ENCODE results near the gene PLA2G4C.
A peak's percentile ranks its signal among the peaks of the same experiment; 100 is the strongest.

PLA2G4C gene, protein sequence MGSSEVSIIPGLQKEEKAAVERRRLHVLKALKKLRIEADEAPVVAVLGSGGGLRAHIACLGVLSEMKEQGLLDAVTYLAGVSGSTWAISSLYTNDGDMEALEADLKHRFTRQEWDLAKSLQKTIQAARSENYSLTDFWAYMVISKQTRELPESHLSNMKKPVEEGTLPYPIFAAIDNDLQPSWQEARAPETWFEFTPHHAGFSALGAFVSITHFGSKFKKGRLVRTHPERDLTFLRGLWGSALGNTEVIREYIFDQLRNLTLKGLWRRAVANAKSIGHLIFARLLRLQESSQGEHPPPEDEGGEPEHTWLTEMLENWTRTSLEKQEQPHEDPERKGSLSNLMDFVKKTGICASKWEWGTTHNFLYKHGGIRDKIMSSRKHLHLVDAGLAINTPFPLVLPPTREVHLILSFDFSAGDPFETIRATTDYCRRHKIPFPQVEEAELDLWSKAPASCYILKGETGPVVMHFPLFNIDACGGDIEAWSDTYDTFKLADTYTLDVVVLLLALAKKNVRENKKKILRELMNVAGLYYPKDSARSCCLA

DNA sequence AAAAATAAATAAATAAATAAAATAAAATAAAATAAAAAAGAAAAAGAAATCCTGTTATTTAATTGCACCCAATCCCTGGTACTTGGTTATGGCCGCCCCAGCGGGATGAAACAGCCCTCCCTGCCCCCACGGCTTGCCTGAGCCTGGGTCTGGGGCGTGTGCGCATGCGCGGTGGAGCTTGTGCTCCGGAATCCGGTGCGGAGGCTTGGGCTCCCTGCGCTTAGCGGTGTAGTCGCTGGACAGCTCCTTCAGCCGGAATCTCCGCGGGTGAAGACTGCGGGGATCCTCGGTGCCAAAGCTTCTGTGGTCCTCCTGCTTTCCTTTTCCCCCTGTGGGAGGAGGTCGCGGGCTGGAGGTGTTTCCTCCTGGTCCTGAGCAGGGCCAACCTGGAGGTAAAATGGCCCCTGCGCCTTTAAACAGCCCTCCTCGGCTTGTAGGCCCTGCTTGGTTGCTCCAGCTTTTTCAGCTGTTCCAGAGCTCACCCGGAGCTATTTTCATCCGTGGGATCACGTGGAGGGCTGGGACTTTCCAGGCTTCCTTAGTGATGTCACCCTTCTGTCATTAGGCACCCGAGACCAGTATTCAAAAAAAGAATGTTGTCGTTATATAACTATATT, at the start of gene PLA2G4C:
Gene PLA2G4C, minus strand, starts transcription at position 468 of the 617 bp plus-strand sequence. CDS start 4,288 bp downstream, outside the sequence.
- no peaks in the 10 kb centered on the region for H3K9me3 Mint-ChIP-seq
- H3K27me3 Mint-ChIP-seq = no peaks in the 10 kb centered on the region
- H3K4me1 Mint-ChIP-seq = peaks cover 16% of the 10 kb centered on the region
- H3K4me3 Mint-ChIP-seq = peak within 1 kb of the TSS; percentile 87
- H3K36me3 Mint-ChIP-seq = peaks cover 3% of the 10 kb centered on the region
- peak within 1 kb of the TSS; percentile 82 for H3K27ac Mint-ChIP-seq

DNA sequence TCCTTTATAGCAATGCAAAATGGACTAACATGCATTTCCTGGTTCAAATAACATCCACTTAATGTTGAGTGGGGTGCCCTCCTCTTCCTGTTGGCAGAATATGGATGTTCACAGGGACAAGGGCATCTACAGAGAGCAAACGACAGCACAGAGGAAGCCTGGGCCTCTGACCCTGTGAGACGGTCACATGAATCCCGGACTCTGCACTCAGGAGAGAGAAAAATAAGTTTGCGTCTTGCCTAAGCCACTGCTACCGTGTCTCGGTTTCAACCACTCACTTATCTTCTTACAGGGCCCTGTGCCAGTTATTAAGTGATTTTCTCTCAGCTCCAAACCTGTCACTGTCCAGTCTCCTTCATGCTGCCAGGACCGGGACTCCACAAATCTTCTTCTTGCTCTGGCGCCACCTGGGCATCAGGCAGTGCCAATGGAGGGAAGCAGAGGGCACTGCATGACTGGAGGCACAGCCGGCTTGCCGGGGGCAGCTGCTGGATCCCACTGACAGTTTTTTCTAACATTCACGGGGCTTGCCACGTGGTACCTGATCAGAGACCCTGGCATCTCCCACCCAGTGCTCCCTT, 47.7 kb upstream of the PLA2G4C start:
- Mint-ChIP-seq H3K4me3 (no peak overlapping the region), H3K27me3 (no peaks in the 10 kb centered on the region), H3K36me3 (peaks cover 14% of the 10 kb centered on the region), H3K27ac (no peak overlapping the region), H3K9me3 (no peaks in the 10 kb centered on the region), H3K4me1 (no peaks in the 10 kb centered on the region)

DNA sequence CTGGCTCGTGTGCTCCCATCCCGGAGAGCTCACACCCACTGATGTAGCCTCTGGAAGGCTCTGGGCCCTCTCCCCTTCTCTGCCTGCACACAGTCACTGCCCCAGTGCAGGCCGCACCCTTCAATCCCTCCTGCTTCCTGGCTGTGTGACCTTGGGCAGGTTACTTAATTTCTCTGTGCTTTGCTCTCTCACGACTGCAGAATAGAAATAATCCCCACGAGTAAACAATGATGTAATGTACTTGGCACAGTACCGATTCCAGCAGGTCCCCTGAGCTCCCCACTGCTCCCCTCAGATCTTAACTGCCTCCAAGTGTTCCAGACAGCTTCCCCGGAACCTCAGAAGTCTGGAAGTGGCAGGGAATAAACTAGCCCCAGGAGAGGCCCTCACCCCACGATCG, 43.4 kb upstream of the PLA2G4C start:
- Mint-ChIP-seq H3K27me3 (no peaks in the 10 kb centered on the region), H3K4me1 (no peaks in the 10 kb centered on the region), H3K4me3 (no peak overlapping the region), H3K36me3 (peaks cover 11% of the 10 kb centered on the region), H3K27ac (peak overlapping the region; percentile 87), H3K9me3 (no peaks in the 10 kb centered on the region)

DNA sequence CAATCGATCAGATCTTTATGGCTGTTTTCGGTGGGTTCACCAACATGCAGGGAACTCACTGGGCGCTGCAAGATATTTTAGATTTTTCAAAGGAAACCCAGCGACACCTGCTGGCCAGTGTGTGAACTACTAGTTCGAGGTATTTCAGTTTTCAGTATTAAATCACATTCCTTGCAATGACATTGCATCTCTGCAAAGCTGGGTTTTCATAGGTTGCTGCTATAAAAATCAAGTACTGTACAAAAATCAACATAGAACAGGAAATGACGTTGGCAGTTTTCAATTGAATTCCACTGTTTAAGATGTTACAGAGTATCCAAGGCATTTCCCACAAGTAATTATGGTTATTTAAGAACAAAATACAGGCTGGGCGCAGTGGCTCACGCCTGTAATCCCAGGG, 41.9 kb upstream of the PLA2G4C start:
- no peaks in the 10 kb centered on the region for H3K4me1 Mint-ChIP-seq
- H3K4me3 Mint-ChIP-seq = no peak overlapping the region
- no peaks in the 10 kb centered on the region for H3K9me3 Mint-ChIP-seq
- peaks cover 4% of the 10 kb centered on the region for H3K36me3 Mint-ChIP-seq
- H3K27me3 Mint-ChIP-seq = no peaks in the 10 kb centered on the region
- H3K27ac Mint-ChIP-seq = no peak overlapping the region

DNA sequence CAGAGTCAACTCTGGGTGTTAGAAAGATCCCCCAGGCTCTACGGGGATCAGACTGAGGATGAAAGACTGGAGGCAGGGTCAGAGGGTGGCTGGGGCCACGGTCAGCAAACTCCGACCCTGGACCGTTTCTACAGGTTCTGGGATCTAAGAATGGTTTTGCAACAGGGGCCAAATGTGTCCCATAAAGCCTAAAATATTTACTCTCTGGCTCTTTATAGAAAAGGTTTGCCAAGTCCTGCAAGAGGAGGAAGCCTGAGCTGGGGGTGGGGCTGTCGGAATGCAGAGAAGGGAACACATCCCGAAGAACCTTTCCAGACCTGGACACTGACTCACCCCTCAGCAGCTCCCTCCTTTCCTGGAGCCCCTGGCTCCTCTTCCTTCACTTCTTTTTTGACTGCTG, 38.8 kb upstream of the PLA2G4C start:
- no peaks in the 10 kb centered on the region for H3K27me3 Mint-ChIP-seq
- no peak overlapping the region for H3K27ac Mint-ChIP-seq
- H3K4me1 Mint-ChIP-seq = no peaks in the 10 kb centered on the region
- peaks cover 4% of the 10 kb centered on the region for H3K36me3 Mint-ChIP-seq
- H3K9me3 Mint-ChIP-seq = no peaks in the 10 kb centered on the region
- no peak overlapping the region for H3K4me3 Mint-ChIP-seq

DNA sequence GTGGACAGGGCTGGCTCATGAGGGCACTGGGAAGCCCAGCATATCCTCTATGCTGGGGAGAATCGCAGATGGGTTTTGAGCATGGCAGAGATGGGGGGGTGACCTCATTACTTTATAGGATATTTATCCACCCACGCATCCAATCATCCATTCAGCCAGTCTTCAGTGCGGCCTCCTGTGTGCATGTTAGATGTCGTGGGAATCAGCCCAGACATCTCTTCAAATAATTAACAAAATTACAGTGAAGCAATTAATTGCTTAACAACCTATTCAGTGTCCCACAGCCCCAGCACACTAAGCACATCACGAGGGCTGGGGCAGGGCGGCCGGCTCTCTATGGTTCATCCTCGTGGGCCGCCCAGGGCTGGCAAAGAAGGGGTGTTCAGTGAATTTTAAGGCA, 38.0 kb upstream of the PLA2G4C start:
- no peaks in the 10 kb centered on the region for H3K9me3 Mint-ChIP-seq
- no peaks in the 10 kb centered on the region for H3K4me1 Mint-ChIP-seq
- H3K36me3 Mint-ChIP-seq = peaks cover 6% of the 10 kb centered on the region
- no peak overlapping the region for H3K4me3 Mint-ChIP-seq
- H3K27me3 Mint-ChIP-seq = no peaks in the 10 kb centered on the region
- H3K27ac Mint-ChIP-seq = no peak overlapping the region

DNA sequence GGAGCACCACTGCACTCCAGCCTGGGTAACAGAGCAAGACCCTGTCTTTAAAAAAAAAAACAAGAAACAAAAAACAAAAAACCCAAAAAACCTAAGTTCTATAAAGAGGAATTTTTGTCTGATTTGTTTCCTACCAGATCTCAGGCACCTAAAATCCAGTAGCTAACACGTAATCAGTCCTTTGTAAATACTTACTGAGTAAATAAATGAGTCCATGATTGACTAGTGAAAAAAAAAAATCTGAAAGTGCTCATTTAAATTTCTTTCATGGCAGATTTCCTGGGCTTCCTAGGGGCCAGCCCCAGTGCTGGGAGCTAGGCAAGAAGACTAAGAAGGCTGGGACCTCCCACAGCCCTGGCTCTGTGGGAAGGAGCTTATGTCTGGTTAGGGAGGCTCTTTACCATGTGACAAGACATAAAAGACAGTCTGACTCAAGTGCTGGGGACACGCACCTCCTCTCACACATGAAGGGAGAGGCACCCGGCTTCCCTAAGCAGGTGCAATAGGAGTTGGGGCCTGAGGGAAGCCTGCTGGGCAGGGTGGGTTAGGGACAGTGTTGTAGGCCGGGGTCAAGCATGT, 37.1 kb upstream of the PLA2G4C start:
- Mint-ChIP-seq H3K4me1 (no peaks in the 10 kb centered on the region), H3K36me3 (peaks cover 6% of the 10 kb centered on the region), H3K27me3 (no peaks in the 10 kb centered on the region), H3K4me3 (no peak overlapping the region), H3K27ac (no peak overlapping the region), H3K9me3 (no peaks in the 10 kb centered on the region)

DNA sequence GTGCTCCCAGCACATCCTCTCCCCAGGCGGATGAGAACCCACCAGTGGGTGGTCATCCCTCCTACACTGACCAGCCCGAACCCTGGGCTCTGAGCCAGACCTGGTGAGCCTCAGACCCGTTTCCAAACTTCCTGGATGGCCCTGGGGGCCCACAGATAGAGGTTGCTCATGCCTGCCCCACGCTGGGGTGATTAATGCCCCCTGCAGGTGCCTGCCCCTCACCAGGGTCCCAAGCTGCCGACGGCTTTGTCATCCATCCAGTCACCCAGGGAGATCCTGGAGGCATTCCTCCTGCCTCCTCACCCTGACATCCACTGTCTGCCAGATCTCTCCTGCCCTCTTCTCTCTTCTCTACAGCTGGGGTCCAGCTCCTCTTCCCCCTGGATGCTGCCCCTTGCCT, 28.4 kb upstream of the PLA2G4C start:
- Mint-ChIP-seq H3K4me1 (no peaks in the 10 kb centered on the region), H3K27me3 (no peaks in the 10 kb centered on the region), H3K4me3 (no peak overlapping the region), H3K9me3 (no peaks in the 10 kb centered on the region), H3K36me3 (peaks cover 11% of the 10 kb centered on the region), H3K27ac (no peak overlapping the region)

DNA sequence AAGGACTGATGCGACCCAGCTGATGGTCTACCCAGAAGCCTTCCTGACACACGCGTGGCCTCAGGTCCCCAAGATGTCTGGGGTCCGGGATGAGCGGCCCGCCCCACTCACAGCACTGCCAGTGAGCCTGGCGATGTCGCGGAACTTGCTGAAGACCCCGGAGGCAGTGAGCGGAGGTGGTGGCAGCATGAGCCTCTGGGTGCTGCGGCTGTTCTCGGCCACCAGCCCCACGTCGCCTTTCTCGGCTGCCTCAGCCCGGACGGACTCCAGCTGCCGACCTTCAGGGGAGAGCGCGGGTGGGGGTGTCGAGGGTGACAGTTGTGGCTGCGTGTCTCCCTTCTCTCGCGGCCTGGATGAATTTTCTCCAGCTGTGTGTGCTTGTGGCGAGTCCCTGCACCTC, 26.8 kb upstream of the PLA2G4C start:
- Mint-ChIP-seq H3K9me3 (no peaks in the 10 kb centered on the region), H3K4me1 (no peaks in the 10 kb centered on the region), H3K4me3 (no peak overlapping the region), H3K27me3 (no peaks in the 10 kb centered on the region), H3K27ac (no peak overlapping the region), H3K36me3 (peaks cover 8% of the 10 kb centered on the region)

DNA sequence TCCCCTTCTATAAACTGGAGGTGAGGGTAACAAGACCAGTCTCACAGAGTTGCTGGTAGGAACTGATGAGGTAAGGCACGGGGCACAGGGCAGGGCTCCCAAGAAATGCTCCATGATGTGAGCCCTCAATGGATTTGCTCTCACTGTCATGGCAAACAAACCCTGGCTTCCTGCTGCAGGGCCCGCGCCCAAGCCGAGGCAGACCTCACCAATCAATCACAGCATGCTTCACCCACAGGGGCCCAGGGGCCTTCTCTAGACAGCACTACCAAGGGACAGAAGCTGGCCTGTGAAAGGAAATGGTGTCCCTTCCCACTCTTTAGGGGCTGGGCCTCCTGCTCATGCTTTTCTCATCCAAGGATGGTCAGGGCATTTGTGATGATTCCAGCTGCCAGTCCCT, 25.9 kb upstream of the PLA2G4C start:
- no peaks in the 10 kb centered on the region for H3K9me3 Mint-ChIP-seq
- peaks cover 11% of the 10 kb centered on the region for H3K36me3 Mint-ChIP-seq
- no peaks in the 10 kb centered on the region for H3K4me1 Mint-ChIP-seq
- H3K27ac Mint-ChIP-seq = no peak overlapping the region
- H3K4me3 Mint-ChIP-seq = no peak overlapping the region
- H3K27me3 Mint-ChIP-seq = no peaks in the 10 kb centered on the region

DNA sequence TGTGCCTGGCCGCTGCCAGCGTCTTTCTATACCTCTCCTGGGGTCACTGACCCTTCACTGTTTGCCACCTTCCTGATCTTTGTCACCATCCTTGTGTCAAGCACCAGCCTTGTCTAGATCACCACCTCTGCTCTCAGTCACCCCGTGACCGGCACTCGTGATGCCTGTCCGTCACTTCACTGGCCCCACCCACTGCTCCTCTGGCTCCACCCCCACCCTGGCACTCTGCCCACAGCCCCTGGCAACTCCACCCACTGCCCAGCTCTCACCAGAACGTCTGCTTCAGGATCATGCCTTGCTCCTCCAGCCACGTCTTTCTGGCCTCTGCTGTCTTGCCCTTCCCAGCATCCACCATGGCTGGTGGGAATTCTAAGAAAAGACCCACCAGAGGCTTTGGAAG, 24.8 kb upstream of the PLA2G4C start:
- no peaks in the 10 kb centered on the region for H3K9me3 Mint-ChIP-seq
- no peaks in the 10 kb centered on the region for H3K27me3 Mint-ChIP-seq
- no peaks in the 10 kb centered on the region for H3K4me1 Mint-ChIP-seq
- peaks cover 16% of the 10 kb centered on the region for H3K36me3 Mint-ChIP-seq
- no peak overlapping the region for H3K27ac Mint-ChIP-seq
- no peak overlapping the region for H3K4me3 Mint-ChIP-seq

DNA sequence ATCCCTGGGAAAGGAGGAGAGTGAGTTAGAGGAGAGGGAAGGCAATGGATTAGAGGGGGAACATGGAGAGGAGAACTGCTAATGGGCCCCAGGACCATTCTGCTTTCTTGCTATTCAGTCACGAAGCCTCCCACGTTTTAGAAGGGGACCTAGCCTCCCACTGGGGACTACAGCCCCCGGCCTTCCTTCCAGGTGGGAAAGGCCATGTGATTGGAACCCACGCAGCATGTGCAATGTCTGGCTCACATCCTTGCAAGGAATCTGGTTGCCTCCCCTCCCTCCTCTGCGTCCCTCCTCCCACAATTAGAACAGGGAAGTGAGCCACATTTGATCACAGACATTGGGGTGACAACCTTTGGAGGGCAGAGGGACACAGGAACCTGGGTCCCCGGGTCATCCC, 22.5 kb upstream of the PLA2G4C start:
- Mint-ChIP-seq H3K4me3 (no peak overlapping the region), H3K36me3 (peaks cover 17% of the 10 kb centered on the region), H3K27me3 (no peaks in the 10 kb centered on the region), H3K4me1 (no peaks in the 10 kb centered on the region), H3K9me3 (no peaks in the 10 kb centered on the region), H3K27ac (no peak overlapping the region)

DNA sequence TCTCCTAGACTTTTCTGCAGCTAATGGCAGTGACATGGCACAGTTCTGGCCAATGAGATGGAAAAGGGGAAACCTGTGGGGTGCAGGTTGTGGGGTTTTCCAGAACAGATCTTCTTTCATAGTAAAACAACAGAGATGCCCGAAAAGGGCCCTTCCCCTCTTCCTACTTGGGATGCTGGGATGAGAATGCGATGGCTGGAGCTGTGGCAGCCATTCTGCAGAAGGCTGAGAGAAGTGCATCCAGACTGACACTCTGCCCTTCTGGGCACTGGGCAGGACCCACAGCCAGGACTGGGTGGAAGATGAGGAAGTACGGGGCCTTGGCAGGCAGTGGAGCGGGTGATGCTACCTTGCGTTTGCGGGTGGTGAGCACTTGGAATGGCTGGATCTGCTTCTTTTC, 16.9 kb upstream of the PLA2G4C start:
- peaks cover 31% of the 10 kb centered on the region for H3K36me3 Mint-ChIP-seq
- H3K27ac Mint-ChIP-seq = no peak overlapping the region
- H3K9me3 Mint-ChIP-seq = no peaks in the 10 kb centered on the region

DNA sequence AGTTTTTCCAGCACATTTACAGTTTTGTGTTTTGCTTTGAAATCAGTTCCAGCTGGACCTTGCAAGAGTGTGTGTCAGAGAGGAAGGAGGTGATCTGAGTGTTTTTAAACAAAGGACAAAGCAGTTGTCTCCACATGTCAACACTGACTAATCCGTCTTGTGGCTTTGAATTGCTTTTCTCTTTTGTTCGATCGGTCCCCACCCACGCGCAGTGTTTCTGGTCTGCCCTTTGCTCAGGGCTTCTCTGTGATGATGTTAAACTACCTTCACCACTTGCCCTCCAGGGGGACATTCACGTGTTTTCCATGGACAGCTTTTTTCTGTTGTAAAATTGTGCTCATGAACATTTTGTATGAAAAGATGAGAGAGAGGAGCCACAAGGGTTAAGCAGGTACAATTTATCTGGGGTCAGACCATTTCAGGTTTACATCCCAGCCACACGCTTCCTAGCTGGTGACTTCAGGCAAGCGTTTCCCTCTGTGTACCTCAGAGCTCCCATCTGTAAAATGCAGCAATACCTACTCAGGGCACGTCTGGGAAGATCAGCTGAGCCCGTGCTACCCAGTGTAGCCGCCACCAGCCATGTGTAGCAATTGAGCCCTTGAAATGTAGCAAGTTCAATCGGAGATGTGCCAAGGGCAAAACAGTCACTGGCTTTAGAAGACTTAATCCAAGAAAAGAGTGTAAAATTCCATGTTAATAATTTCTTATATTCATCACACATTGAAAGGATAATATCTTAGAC, 13.5 kb upstream of the PLA2G4C start:
- no peak overlapping the region for H3K27ac Mint-ChIP-seq
- H3K4me3 Mint-ChIP-seq = no peak overlapping the region
- H3K9me3 Mint-ChIP-seq = no peaks in the 10 kb centered on the region
- H3K27me3 Mint-ChIP-seq = no peaks in the 10 kb centered on the region
- H3K36me3 Mint-ChIP-seq = peaks cover 34% of the 10 kb centered on the region
- H3K4me1 Mint-ChIP-seq = no peaks in the 10 kb centered on the region

More for the DNA sequence above, 16.9 kb upstream of the PLA2G4C start:
- Mint-ChIP-seq H3K4me1 (no peaks in the 10 kb centered on the region), H3K4me3 (no peak overlapping the region), H3K27me3 (no peaks in the 10 kb centered on the region)

DNA sequence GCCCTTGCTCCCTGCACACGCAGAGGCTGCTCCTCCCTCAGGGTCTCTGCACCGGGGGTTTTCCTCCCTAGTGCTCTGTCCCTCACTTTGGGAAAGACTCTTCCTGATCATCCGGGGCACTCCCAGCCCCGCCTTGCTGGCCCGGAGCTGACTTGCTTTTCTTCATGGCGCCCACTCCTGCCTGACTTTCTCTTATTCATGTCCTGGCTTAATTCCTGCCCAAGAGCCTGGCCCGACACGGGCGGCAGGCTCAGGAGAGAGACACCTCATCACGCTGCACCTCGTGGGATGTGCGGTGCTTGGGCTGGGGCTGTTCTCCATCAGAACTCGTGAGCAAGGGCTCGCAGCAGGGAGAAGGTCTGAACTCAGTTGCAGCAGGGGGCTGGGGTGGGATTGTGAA, 11.8 kb upstream of the PLA2G4C start:
- H3K36me3 Mint-ChIP-seq = peaks cover 24% of the 10 kb centered on the region
- no peaks in the 10 kb centered on the region for H3K9me3 Mint-ChIP-seq
- H3K4me3 Mint-ChIP-seq = no peak overlapping the region
- peak overlapping the region; percentile 84 for H3K27ac Mint-ChIP-seq
- H3K4me1 Mint-ChIP-seq = peaks cover 7% of the 10 kb centered on the region
- H3K27me3 Mint-ChIP-seq = no peaks in the 10 kb centered on the region

Measured in activated naive CD4-positive, alpha-beta T cell treated with anti-CD3 and anti-CD28 coated beads, Interleukin-2, amount 50 U/mL, for 24 hours (primary cell).